H1 (cell line): ENCODE results near the gene PARK7. TPM values are rescaled to one million over a fixed set of nuclear protein-coding genes. Genes with fewer than 3 reads are reported as not detected.

Experiments
- CTCF ChIA-PET: fragments of 300-600 bp; sonication (Branson Sonifier 250); formaldehyde crosslinking; loops from one replicate; lab custom pipeline; 2021; ENCODE audit not compliant: partially characterized antibody; lab: Charles Lee
- POLR2A ChIA-PET: fragments of 300-600 bp; sonication (Branson Sonifier 250); formaldehyde crosslinking; loops from one replicate; lab custom pipeline; 2021; ENCODE audit warnings: inconsistent platforms; ENCODE audit not compliant: partially characterized antibody; lab: Charles Lee
- DNase-seq, 2 experiments: peaks; one replicate each; pipeline versions ENCODE4 v3.0.0 to v3.0.0-alpha.2; 2010 to 2022; ENCODE audit warnings: low spot score in 2 of 2, low read depth in 1 of 2, mixed read lengths in 1 of 2
- FAIRE-seq: peaks from 2 replicates; lab custom pipeline; 2011; peaks lifted over from hg19 to GRCh38; lab: Jason Lieb, UNC
- H2AFZ ChIP-seq: 2 replicates; pipeline ENCODE4 v1.8.1; 2012; ENCODE audit warnings: low read length, inconsistent platforms
- H2AK5ac ChIP-seq: 2 replicates; pipeline ENCODE4 v1.6.1; 2013; ENCODE audit warnings: low read depth, low read length
- H2BK120ac ChIP-seq: replicated peaks from 2 replicates; pipeline ENCODE3; 2013; ENCODE audit warnings: low read depth, low read length, inconsistent platforms
- H2BK12ac ChIP-seq: 2 replicates; pipeline ENCODE4 v1.6.1; 2013; ENCODE audit warnings: low read depth, low read length
- H2BK15ac ChIP-seq: 2 replicates; pipeline ENCODE4 v1.6.1; 2013; ENCODE audit warnings: low read length
- H2BK20ac ChIP-seq: 2 replicates; pipeline ENCODE4 v1.6.1; 2013; ENCODE audit warnings: low read length
- H2BK5ac ChIP-seq: 2 replicates; pipeline ENCODE4 v1.6.1; 2013; ENCODE audit warnings: low read depth, low read length
- H3K14ac ChIP-seq: 2 replicates; pipeline ENCODE4 v1.6.1; 2013; ENCODE audit warnings: inconsistent platforms; ENCODE audit not compliant: insufficient read length
- H3K18ac ChIP-seq: 2 replicates; pipeline ENCODE4 v1.6.1; 2013; ENCODE audit warnings: low read length; ENCODE audit errors: extremely low read depth
- H3K23ac ChIP-seq: 2 replicates; pipeline ENCODE4 v1.6.1; 2013; ENCODE audit warnings: inconsistent platforms; ENCODE audit not compliant: insufficient read length
- H3K23me2 ChIP-seq: 2 replicates; pipeline ENCODE4 v1.6.1; 2013; ENCODE audit warnings: low read depth, low read length
- H3K27ac ChIP-seq: 2 replicates; pipeline ENCODE4 v1.6.1; 2011; ENCODE audit warnings: low read depth, low read length, inconsistent platforms
- H3K27me3 ChIP-seq, 4 experiments: replicated peaks in 1 of 4; 1 replicate in 1 of 4; 2 replicates in 3 of 4; pipeline versions ENCODE4 v1.6.1 to v1.8.1; 2011 to 2013; ENCODE audit warnings: low read length in 3 of 4, mild to moderate bottlenecking in 3 of 4, inconsistent platforms in 2 of 4, mixed read lengths in 2 of 4, moderate library complexity in 1 of 4; ENCODE audit not compliant: control insufficient read depth in 3 of 4, insufficient read depth in 3 of 4; ENCODE audit errors: extremely low read depth in 1 of 4
- H3K36me3 ChIP-seq, 4 experiments: 2 replicates each; pipeline versions ENCODE4 v1.6.1 to v1.8.1; 2011 to 2013; ENCODE audit warnings: mild to moderate bottlenecking in 4 of 4, low read length in 3 of 4, moderate library complexity in 2 of 4, control low read depth in 1 of 4, inconsistent platforms in 1 of 4; ENCODE audit not compliant: insufficient read depth in 4 of 4, control insufficient read depth in 2 of 4
- H3K4ac ChIP-seq: replicated peaks from 2 replicates; pipeline ENCODE3; 2013; ENCODE audit warnings: low read length, low read depth, mixed read lengths, inconsistent platforms; ENCODE audit not compliant: insufficient read length
- H3K4me1 ChIP-seq, 4 experiments: replicated peaks in 1 of 4; 1 replicate in 1 of 4; 2 replicates in 3 of 4; pipeline versions ENCODE4 v1.6.1 to v1.8.1; 2011 to 2013; ENCODE audit warnings: low read length in 3 of 4, inconsistent platforms in 2 of 4, mixed read lengths in 1 of 4; ENCODE audit not compliant: insufficient read depth in 4 of 4, control insufficient read depth in 3 of 4
- H3K4me2 ChIP-seq, 2 experiments: 2 replicates each; pipeline versions ENCODE4 v1.6.1 to v1.8.1; 2011 to 2013; ENCODE audit warnings: low read depth in 2 of 2, low read length in 2 of 2, control low read depth in 1 of 2, inconsistent platforms in 1 of 2, mild to moderate bottlenecking in 1 of 2; ENCODE audit not compliant: insufficient read depth in 1 of 2
- H3K4me3 ChIP-seq, 4 experiments: fragments of 200-600, 300-600 bp in 1 of 4; sonication (generic), shearing (Covaris generic), sonication (Bioruptor Twin) in 1 of 4; 2 replicates each; pipeline versions ENCODE4 v1.5.1 to v1.8.1; 2011 to 2016; ENCODE audit warnings: low read length in 4 of 4, low read depth in 3 of 4, control low read depth in 2 of 4, inconsistent platforms in 2 of 4, mild to moderate bottlenecking in 2 of 4, mixed read lengths in 1 of 4, moderate library complexity in 1 of 4; ENCODE audit not compliant: insufficient read depth in 2 of 4; ENCODE audit errors: extremely low read depth in 1 of 4
- H3K56ac ChIP-seq: replicated peaks from 2 replicates; pipeline ENCODE3; 2013; ENCODE audit warnings: low read depth, mild to moderate bottlenecking, mixed read lengths, low read length, inconsistent platforms; ENCODE audit not compliant: insufficient read length
- H3K79me1 ChIP-seq: 2 replicates; pipeline ENCODE4 v1.6.1; 2013; ENCODE audit warnings: low read depth, low read length, control low read depth
- H3K79me2 ChIP-seq, 2 experiments: 2 replicates each; pipeline versions ENCODE4 v1.6.1 to v1.8.1; 2012 to 2013; ENCODE audit warnings: low read length in 2 of 2, mild to moderate bottlenecking in 2 of 2, inconsistent platforms in 1 of 2; ENCODE audit not compliant: insufficient read depth in 2 of 2, control insufficient read depth in 1 of 2
- H3K9ac ChIP-seq, 4 experiments: replicated peaks in 1 of 4; 1 replicate in 1 of 4; 2 replicates in 3 of 4; pipeline versions ENCODE4 v1.6.1 to v1.8.1; 2011 to 2013; ENCODE audit warnings: low read depth in 3 of 4, low read length in 3 of 4, control low read depth in 2 of 4, mild to moderate bottlenecking in 2 of 4, moderate library complexity in 2 of 4, inconsistent platforms in 1 of 4; ENCODE audit errors: extremely low read depth in 1 of 4
- H3K9me3 ChIP-seq, 2 experiments: 2 replicates each; pipeline versions ENCODE4 v1.6.1 to v1.8.1; 2012 to 2013; ENCODE audit warnings: mild to moderate bottlenecking in 2 of 2, moderate library complexity in 2 of 2, control low read depth in 1 of 2, inconsistent platforms in 1 of 2, low read depth in 1 of 2, low read length in 1 of 2, mixed read lengths in 1 of 2; ENCODE audit not compliant: insufficient read depth in 2 of 2
- H4K20me1 ChIP-seq, 2 experiments: replicated peaks in 1 of 2; 2 replicates each; pipeline versions ENCODE3 to v1.8.1; 2011 to 2013; ENCODE audit warnings: inconsistent platforms in 2 of 2, low read length in 2 of 2, mild to moderate bottlenecking in 1 of 2; ENCODE audit not compliant: insufficient read depth in 2 of 2, control insufficient read depth in 1 of 2
- H4K5ac ChIP-seq: 2 replicates; pipeline ENCODE4 v1.6.1; 2013; ENCODE audit warnings: low read length, low read depth, mixed read lengths, inconsistent platforms; ENCODE audit not compliant: insufficient read length
- H4K8ac ChIP-seq: 2 replicates; pipeline ENCODE4 v1.8.0; 2013; ENCODE audit warnings: mild to moderate bottlenecking, moderate library complexity, low read length, inconsistent platforms; ENCODE audit not compliant: insufficient read depth; ENCODE audit errors: extremely low read depth
- H4K91ac ChIP-seq: replicated peaks from 2 replicates; pipeline ENCODE3; 2013; ENCODE audit warnings: low read length, mixed read lengths, inconsistent platforms; ENCODE audit not compliant: insufficient read length
- ASH2L ChIP-seq: fragments of 200-600, 300-600 bp; sonication (generic); IDR thresholded peaks from one replicate; pipeline ENCODE4 v1.7.1; 2017; ENCODE audit warnings: low read length
- GTF2F1 ChIP-seq: IDR thresholded peaks from 2 replicates; pipeline ENCODE4 v1.6.1; 2012; ENCODE audit warnings: low read depth, low read length, improper control_type of control experiment, borderline replicate concordance
- HDAC2 ChIP-seq, 2 experiments: fragments of 300-600 bp in 1 of 2; sonication (generic) in 1 of 2; IDR thresholded peaks; 2 replicates each; pipeline ENCODE4 v1.6.1; 2011 to 2012; ENCODE audit warnings: low read depth in 2 of 2, low read length in 2 of 2, mild to moderate bottlenecking in 2 of 2, moderate library complexity in 2 of 2, borderline replicate concordance in 1 of 2, inconsistent platforms in 1 of 2
- MAFK ChIP-seq: IDR thresholded peaks from 2 replicates; pipeline ENCODE4 v1.6.1; 2012; ENCODE audit warnings: low read depth, mild to moderate bottlenecking, improper control_type of control experiment, low read length
- RBBP5 ChIP-seq: IDR thresholded peaks from 2 replicates; pipeline ENCODE4 v1.7.1; 2012; ENCODE audit warnings: low read depth, mild to moderate bottlenecking, inconsistent platforms, low read length, moderate library complexity, borderline replicate concordance
- SIN3A ChIP-seq, 2 experiments: IDR thresholded peaks in 1 of 2; conservative IDR thresholded peaks in 1 of 2; 2 replicates each; pipeline ENCODE4 v1.6.1; 2011 to 2012; ENCODE audit warnings: low read length in 2 of 2, improper control_type of control experiment in 1 of 2, low read depth in 1 of 2, mild to moderate bottlenecking in 1 of 2
- SP2 ChIP-seq: IDR thresholded peaks from 2 replicates; pipeline ENCODE4 v1.6.1; 2012; ENCODE audit warnings: mild to moderate bottlenecking, low read length, inconsistent platforms
- TAF7 ChIP-seq: optimal IDR thresholded peaks from 2 replicates; pipeline ENCODE3; 2011; ENCODE audit warnings: low read depth, mild to moderate bottlenecking, inconsistent platforms, low read length, moderate library complexity, borderline replicate concordance
- WGBS, 2 experiments: shearing (Covaris generic) in 1 of 2; methylation state at CpG; one replicate each; pipeline versions ENCODE4 v1.1.6 to v1.1.7; 2013 to 2015; ENCODE audit warnings: low lambda C conversion rate in 2 of 2, mixed read lengths in 2 of 2, inconsistent platforms in 1 of 2, low coverage in 1 of 2, missing lambda C conversion rate in 1 of 2; ENCODE audit not compliant: insufficient replicate concordance in 2 of 2, insufficient coverage in 1 of 2, insufficient read length in 1 of 2; ENCODE audit errors: extremely low coverage in 1 of 2, missing lambda C conversion rate in 1 of 2; 5-methylcytosine and 5-hydroxymethylcytosine counted together
- polyA plus RNA-seq, 7 experiments: library from polyadenylated mRNA; depleted of rRNA in 3 of 7; stranded (reverse) in 5 of 7; unstranded in 2 of 7; fragments of >200 nt in 5 of 7; fragments of 200-250 nt in 2 of 7; gene quantifications; 1 replicate in 5 of 7; 2 replicates in 1 of 7; 4 replicates in 1 of 7; pipeline versions ENCODE4 v1.2.1 to v1.2.3, GENCODE V29; 2011 to 2013; ENCODE audit warnings: missing spikeins in 2 of 7, mixed read lengths in 2 of 7
- total RNA-seq: library from RNA; stranded (reverse); fragmentation: NEBNext Ultra II Directional; extraction: Animal tissue kit (Norgen Biotek cat#: 25700); gene quantifications from 2 replicates; pipeline ENCODE4 v1.2.1, GENCODE V29; 2021
- TF ChIP-seq, protein P1 (sequence below), 3 experiments: IDR thresholded peaks; 1 replicate in 2 of 3; 2 replicates in 1 of 3; pipeline versions ENCODE4 v1.5.1 to v1.6.1; 2011; ENCODE audit warnings: low read length in 3 of 3, mild to moderate bottlenecking in 3 of 3, inconsistent platforms in 2 of 3, low read depth in 1 of 3, moderate library complexity in 1 of 3; ENCODE audit not compliant: insufficient read depth in 1 of 3; ENCODE audit errors: control extremely low read depth in 1 of 3

The PARK7 gene
- total and polyA plus RNA-seq, 2 of the 8 experiments (the other 6 are each of a cell fraction or from before 2014, with no cell fraction given) = 206 to 383 TPM

DNA sequence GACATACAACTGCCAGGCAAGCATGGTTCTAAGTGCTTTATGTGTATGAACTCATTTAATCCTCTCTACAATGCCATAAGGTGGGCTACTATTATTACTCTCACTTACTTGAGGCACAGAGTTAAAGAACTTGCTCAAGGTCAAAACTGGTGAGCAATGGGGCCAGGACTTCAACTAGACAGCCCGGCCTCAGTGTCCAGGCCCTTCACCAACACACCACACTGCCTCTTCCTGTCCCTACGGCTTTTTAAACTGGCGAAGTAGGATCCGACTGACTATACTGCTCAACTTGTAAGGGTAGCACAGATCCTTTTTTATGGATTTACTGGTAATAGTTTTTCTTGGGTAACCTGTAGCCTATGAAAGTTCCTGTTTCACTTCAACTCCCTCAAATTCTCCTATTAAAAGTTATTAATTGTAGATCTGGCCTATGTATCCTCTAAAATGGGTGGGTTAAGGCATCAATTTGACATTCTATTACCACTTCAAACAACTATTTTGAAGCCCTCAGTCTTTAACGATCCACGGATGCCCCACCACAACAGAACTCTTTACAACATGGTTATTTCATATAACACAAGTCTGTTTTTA, 60.3 kb downstream of the PARK7 start:
- no peak overlapping the region for H3K23ac ChIP-seq
- no peak for TF ChIP-seq MAFK
- TF ChIP-seq RBBP5 = no peak
- TF ChIP-seq SP2 = no peak
- TF ChIP-seq, protein P1, sequence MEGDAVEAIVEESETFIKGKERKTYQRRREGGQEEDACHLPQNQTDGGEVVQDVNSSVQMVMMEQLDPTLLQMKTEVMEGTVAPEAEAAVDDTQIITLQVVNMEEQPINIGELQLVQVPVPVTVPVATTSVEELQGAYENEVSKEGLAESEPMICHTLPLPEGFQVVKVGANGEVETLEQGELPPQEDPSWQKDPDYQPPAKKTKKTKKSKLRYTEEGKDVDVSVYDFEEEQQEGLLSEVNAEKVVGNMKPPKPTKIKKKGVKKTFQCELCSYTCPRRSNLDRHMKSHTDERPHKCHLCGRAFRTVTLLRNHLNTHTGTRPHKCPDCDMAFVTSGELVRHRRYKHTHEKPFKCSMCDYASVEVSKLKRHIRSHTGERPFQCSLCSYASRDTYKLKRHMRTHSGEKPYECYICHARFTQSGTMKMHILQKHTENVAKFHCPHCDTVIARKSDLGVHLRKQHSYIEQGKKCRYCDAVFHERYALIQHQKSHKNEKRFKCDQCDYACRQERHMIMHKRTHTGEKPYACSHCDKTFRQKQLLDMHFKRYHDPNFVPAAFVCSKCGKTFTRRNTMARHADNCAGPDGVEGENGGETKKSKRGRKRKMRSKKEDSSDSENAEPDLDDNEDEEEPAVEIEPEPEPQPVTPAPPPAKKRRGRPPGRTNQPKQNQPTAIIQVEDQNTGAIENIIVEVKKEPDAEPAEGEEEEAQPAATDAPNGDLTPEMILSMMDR (IDR thresholded peaks at IDR 0.05; ENCODE audit: control extremely low read depth in 1 of 3, insufficient read depth in 1 of 3, low read depth in 1 of 3, low read length in 3 of 3) = no peak
- no peak for TF ChIP-seq HDAC2 (IDR thresholded peaks at IDR 0.05; ENCODE audit: borderline replicate concordance in 1 of 2, low read depth in 2 of 2, low read length in 2 of 2)
- TF ChIP-seq GTF2F1 = no peak
- no peak for TF ChIP-seq ASH2L
- no peak for TF ChIP-seq SIN3A (conservative IDR thresholded peaks at IDR 0.05 in 1 of 2, IDR thresholded peaks at IDR 0.05 in 1 of 2; ENCODE audit: low read depth in 1 of 2, low read length in 2 of 2)
- no peak for TF ChIP-seq TAF7

More for the DNA sequence above, 60.3 kb downstream of the PARK7 start:
- H3K4me2 ChIP-seq = peak overlapping the region in 1 of 2 experiments; percentile 100; a peak in 1 of 4 replicates
- no peak overlapping the region for H3K4ac ChIP-seq
- H4K8ac ChIP-seq = no peak overlapping the region
- H4K5ac ChIP-seq = no peak overlapping the region
- no peak overlapping the region for H3K9ac ChIP-seq
- DNase-seq = no peak
- H3K79me1 ChIP-seq = no peaks in the 10 kb centered on the region
- H3K56ac ChIP-seq = no peak overlapping the region
- WGBS, 2 experiments = 88% methylated on average over 6 of the region's 6 CpGs; no CpG with 5 or more reads in 1 of the 2 experiments
- ChIA-PET CTCF (interaction anchor here (1.0 to 1.2 kb wide), 2 partner anchors 10 to 295 kb away, joined by 3 read pairs; no protein-coding TSS in a partner anchor), POLR2A (no interaction called here)
- H3K36me3 ChIP-seq = no peaks in the 10 kb centered on the region
- no peak overlapping the region for H2BK120ac ChIP-seq
- H3K18ac ChIP-seq = no peak overlapping the region
- H3K4me1 ChIP-seq = peaks cover 9 to 24% (median 18%) of the 10 kb centered on the region in 4 experiments
- H2BK12ac ChIP-seq = no peak overlapping the region
- no peak overlapping the region for H3K4me3 ChIP-seq
- no peak overlapping the region for H2BK20ac ChIP-seq
- H2AFZ ChIP-seq = no peak overlapping the region
- no peak overlapping the region for H2BK5ac ChIP-seq
- H3K9me3 ChIP-seq = no peaks in the 10 kb centered on the region
- no peak overlapping the region for H2BK15ac ChIP-seq
- H2AK5ac ChIP-seq = peak overlapping the region; percentile 32; the same call in 1 of the 2 replicates
- no peak overlapping the region for H4K91ac ChIP-seq
- peaks cover 12 to 13% of the 10 kb centered on the region in 2 experiments for H4K20me1 ChIP-seq
- H3K23me2 ChIP-seq = peaks cover 3% of the 10 kb centered on the region
- H3K27ac ChIP-seq = no peak overlapping the region
- peaks cover 20 to 90% of the 10 kb centered on the region in 2 experiments for H3K79me2 ChIP-seq
- no peak overlapping the region for H3K14ac ChIP-seq
- no peak for FAIRE-seq
- H3K27me3 ChIP-seq = peaks cover 0 to 3% (median 3%) of the 10 kb centered on the region in 4 experiments; a peak in 5 of 7 replicates
